ENCODE measurements around the gene MEX3D.

The MEX3D gene

DNA sequence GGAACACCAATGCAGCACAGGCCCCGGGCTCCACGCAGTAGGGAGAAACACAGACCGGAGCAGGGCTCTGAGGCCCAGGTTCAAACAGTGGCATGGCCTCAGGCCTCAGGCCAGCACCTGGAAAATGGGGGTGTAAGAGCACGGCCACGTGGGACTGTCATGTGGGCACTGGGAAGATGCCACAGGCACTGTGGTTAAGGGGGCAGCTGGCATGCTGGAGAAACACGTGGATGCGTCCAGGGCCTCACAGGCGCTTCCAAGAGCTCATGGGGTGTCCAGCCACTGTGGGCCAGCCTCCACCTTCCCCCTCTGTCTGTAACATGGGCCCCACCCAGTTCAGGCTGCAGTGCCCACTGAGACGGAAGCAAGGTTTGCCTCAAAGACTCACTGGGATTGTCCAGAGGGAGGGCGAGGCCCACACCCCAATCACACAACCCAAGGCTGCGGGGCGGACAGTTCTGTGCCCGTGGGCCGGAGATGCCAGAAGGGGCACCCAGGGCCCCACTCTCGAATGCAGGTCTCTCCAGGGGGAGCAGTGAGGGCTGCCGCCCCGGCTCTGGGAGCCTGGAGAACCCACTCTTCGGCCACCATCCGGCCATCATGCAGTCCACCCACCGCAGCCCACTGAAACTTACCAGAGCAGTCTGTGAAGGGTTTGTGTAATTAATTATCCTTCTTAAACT lies 30.8 kb upstream of the MEX3D start:
- no peak for DNase-seq (ENCODE audit: low spot score)

DNA sequence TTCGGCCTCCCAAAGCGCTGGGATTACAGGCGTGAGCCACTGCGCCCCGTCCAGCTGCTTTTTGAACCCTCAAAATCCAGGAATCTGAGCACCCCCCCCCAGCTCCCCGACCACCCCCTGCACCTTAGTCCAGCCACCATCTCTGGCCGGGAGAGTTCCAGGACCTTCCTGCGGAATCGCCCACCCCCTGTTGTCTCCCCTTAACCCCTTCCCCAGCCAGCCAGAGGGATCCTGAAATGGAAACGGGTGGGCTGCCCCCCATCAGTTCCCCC lies 25.3 kb upstream of the MEX3D start:
- DNase-seq (ENCODE audit: low spot score), result no peak

DNA sequence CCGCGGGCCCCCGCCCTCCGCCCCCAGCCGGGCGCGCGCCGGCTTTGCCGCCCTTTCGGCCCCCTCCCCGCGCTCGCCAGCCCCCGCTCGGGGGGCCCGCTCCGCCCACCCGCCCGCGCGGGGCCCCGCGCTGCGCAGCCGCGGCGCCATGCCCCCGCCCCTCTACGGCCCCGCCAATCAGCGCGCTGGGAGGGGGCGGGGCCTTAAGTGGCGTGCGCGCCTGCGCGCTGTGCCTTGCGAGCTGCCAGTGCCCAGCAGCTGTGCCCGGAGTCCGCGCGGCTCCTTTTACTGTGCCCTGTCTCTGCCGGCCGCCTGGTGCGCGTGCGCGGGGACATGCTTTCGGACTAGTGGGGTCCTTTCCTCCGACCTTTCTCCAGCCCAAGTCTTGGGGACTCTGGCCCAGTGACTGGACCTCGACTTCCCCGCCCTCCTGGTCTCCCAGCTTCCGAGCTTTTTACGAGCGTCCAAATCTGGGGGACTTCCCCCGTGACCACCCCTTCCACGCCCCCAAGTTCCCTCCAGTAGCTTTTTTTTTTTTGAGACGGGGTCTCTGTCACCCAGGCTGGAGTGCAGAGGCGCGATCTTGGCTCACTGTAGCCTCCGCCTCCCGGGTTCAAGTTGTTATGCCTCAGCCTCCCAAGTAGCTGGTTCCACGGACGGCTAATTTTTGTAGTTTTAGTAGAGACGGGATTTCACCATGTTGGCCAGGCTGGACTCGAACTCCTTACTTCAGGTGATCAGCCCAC lies 24.8 kb upstream of the MEX3D start, which contains the start of gene MBD3:
TSS of gene MBD3 (minus strand) at position 111 of the 746 bp plus-strand sequence. CDS start 234 bp downstream, outside the sequence.
- peak; percentile 91 for DNase-seq (ENCODE audit: low spot score)

DNA sequence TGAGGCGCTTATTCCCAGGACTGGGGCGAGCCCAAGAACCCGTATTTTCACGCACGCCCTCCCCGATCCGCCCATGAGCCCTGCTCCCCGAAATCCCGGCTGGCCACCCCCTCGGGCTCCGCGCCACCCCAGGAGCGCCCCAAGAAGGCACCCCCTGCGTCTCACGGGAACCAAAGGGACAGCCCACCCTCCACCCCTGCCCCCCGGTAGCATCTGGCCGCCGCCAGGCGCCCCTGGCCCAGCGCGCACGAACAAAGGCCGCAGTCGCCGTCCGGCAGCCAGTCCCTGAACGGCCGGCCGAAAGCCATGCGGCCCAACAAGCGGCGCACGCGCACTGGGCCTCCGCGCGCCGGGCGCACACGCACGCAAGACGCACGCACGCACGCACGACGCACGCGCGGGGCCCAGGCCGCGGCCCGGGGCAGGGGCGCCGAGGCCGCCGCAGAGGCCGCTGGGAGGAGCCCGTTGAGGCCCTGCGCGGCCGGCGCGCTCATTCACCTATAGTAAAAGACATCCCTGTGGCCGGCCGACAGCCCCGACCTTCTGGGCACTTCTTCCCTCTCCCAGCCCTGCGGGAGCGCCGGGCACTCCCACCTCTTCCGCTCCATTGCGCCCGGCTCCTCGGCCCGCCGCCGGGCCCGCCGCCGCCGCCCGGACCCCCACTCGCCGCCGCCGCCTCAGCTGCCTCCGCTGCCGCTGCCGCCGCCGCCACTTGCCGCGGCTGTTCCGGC lies 24.1 kb upstream of the MEX3D start:
- DNase-seq (ENCODE audit: low spot score), result peak; percentile 86

DNA sequence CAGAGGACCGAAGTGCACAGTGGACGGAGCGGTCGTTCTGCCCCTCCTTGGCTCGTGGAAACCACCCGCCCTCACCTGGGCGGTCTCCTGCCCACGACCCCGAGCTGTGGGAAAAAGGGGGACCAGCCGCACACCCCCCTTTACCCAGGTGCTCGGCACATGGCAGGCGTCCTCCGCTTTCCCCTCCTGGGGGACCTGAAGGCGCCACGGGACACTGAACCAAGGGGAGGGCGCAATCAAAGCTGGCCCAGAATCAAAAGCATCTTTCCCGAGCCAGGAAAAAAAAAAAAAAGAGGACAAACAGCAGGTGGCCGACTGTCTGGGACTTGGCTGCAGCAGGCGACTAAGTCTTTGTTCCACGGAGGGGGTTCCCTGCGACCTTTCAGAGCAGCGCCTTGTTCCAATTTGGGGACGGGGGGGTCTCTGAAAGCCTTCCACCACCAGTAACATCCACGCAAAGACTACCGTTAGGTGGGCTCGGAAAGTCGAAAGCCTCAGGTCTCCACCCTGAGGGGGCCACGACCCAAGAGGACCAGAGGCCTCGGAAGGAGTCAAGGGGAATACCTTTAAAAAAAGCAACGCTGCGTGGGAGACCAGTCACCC lies 23.4 kb upstream of the MEX3D start:
- DNase-seq (ENCODE audit: low spot score), result no peak

DNA sequence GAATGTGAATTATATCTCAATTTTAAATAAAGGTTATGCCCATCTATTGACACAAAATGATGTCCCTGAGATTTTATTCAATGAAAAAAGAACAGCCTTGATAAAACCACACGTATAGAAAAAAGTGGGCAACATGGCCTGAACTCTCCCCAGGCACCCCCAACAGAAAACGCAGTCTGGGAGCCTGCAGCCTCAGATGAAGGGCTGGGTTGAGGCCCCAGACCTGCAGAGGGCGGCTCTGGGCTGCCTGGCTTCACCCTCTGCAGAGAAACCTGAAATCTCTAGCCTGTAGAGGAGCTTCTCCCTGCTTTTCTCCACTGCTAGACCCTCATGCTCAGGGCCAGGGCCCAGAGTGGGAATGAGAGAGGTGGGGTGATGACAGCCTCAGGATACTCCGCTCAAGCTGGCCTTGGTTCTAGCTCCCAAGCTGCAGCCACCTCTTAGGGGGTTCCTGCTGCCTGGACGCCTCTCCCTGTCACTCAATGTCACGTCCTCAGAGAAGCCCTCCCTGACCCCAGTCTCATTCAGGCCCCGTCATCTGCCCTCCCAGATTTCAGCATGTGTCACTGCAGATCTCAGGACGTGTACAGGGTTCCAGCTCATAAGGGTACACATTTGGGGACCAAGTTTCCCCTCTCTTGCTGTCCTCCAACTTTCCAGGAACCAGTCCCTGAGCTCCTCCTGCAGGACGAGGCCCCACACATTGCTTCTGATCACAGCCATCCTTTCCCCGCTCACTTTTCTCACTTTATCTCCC lies 22.7 kb upstream of the MEX3D start:
- peak; percentile 65 for DNase-seq (ENCODE audit: low spot score)

DNA sequence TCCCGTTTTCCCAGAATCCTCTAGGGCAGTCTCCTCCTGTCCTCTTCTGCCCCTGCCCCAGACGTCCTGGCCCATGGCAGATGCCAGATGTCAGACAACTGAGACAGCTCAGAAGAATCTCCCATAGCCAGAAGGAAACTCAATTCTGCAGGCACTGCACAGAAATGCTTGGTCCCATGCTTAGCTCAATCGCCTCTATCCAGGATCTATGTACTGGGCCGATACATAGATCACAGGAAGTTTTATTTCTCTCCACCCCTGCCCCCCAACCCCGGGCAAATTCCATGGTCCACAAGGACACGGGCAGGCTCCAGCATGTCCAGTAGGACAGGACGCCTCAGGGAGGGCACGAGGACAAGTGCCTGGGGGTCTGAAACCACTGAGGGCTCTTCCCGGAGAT lies 19.7 kb upstream of the MEX3D start:
- no peak for DNase-seq (ENCODE audit: low spot score)

DNA sequence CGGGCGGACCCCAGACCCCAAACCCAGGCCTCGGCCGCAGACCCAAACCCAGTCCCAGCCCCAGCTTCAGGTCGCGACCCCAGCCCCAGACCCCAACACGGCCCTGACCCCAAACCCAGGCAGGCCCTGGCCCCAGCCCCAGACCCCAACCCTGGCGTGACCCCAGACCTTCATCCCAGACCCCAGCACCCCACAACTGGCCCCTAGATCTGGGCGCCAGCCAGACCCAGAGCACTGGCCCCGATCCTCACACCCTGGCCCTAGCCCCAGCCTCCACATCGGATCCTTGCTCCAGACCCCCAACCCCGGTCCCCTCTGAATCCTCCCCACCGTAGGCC lies 17.1 kb upstream of the MEX3D start:
- DNase-seq (ENCODE audit: low spot score), result no peak

DNA sequence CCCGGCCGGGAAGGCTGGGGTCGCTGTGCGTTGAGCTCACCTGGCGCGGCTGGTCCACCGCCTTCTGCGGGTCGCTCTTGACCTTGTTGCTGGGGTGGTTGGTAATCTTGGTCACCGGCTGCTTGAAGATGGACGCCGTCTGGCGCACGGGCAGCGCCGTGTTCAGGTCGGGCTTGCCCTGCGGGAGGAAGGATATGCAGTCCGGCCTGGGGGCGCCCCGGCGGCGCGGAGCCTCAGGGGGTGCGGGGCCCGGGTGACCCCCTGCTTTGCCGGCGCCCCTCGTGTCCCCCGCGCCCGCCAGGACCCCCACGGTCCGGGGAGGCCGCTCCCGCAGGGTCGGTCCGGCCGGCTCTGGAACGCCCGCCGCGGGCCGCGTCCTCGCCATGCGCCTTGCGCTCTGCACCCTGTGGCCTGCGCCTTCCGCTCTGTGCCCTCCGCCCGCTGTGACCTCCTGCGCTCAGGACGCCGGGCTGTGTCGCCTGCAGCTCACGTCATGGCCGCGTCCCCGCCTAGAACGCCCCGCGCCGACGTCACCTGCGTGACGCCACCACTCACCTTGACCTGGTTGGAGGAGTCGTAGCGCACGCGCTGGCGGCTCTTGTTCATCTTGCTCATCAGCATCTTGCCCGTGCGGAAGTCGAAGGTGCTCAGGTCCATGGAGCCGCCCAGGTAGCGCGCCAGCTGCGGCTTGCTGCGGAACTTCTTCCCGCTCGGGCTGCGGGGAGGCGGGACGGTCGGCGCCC lies 16.5 kb upstream of the MEX3D start:
- no peak for DNase-seq (ENCODE audit: low spot score)

DNA sequence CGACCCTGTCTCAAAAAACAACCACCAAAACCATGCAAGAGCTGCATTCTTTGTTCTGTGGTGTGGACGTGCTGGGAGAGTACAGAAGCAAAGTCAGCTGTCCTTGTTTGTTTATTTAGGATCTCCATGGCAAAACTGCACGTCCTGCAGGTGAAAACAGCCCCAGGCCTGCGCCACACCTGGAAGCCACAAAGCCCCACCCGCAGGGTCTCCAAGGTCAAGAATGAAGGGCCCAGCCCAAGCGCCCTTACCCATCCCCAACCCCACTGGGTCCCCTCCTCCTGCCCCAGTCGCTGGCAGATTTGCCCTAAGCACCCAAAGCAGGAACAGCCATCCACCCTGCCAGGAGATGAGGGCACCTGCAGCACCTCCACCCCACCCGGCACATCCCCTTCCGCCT lies 14.1 kb upstream of the MEX3D start:
- no peak for DNase-seq (ENCODE audit: low spot score)

DNA sequence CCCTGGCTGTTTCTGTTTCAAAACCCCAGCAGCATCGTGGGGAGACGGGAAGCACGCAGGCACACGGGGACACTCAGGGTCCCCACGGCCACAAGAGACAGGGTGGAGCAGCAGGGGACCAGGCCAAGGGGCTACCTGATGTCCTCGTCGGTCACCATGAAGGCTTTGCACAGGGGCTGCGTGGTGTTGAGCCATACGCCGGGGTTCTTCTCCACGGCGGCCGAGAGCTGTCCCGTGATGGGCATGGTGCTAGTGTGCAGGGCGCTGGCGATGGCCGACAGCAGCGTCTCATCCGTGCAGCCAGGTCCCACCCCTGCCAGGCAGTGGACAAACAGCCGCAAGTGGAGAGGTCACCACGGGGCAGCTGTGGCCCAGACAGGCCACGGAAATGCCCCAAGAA lies 12.8 kb upstream of the MEX3D start:
- DNase-seq (ENCODE audit: low spot score), result no peak

DNA sequence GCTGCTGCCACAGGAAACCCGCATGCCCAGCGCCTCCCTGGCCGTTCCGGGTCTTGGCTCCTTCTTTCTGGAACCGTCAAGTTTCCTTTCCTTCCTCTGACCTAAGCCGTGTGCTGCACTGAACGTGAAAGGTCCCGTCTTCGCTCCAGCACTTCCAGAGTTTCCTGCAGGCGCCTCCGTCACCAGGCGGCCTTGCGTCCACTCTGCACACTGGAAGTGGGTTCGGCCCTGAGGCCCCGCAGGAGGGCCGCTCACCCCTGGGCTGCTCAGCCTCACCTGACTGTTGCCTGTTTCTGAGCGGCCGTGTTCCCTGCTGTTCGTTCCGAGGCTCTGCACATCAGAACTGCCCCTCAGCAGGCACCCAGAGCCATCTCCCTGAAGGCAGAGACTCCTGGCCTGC lies 12.3 kb upstream of the MEX3D start:
- no peak for DNase-seq (ENCODE audit: low spot score)

DNA sequence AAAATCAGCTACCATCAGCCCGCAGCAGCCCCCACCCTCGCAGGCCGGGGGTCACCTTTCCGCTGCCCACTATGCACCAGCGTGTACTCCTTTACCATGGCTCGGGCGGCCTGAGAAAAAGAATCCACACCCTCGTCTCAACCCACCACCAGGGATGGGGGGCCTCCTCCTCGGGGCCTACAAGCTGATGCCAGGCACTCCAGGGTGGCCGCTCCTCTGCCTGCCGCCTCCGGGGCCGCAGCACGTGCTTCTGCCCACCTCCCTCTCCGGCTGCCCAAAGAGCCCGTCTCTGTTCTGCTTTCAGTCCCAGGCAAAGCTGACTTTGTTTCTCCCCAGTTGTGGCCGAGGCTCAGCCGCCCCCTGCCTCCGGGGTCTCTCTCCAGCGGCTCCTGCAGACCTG lies 11.1 kb upstream of the MEX3D start:
- DNase-seq (ENCODE audit: low spot score), result no peak

DNA sequence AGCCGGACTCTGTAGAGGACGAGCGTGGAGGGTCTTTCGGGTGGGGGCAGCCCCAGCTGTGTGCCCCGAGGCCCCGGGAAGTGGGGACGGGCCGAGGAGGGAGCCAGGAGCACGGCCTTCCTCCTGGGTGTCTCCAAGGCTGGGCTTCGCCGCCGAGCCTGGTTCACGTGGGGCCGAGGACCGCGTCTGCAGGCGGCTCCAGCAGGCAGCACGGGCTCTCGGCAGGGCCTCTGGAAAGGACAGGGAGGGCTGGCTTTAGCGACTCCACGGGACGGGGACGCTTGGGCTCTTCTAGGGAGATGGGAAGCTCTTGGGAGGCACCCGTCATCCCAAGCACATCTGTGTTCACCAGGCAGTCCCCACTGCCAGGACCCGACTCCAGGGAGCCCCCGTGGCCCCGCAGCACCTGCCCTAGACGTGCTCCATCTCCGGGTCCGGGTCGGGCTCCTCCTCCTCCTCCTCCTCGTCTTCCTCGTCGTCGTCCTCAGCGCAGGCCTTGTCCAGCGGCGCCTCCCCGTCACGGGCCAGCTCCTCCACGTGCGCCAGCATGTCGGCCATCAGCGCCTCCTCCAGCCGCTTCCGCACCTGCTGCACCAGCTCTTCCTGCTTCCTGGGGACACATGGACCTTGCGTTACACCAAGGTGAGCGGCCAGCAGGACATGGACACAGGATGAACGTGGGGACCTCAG lies 9.9 kb upstream of the MEX3D start:
- DNase-seq (ENCODE audit: low spot score), result no peak

DNA sequence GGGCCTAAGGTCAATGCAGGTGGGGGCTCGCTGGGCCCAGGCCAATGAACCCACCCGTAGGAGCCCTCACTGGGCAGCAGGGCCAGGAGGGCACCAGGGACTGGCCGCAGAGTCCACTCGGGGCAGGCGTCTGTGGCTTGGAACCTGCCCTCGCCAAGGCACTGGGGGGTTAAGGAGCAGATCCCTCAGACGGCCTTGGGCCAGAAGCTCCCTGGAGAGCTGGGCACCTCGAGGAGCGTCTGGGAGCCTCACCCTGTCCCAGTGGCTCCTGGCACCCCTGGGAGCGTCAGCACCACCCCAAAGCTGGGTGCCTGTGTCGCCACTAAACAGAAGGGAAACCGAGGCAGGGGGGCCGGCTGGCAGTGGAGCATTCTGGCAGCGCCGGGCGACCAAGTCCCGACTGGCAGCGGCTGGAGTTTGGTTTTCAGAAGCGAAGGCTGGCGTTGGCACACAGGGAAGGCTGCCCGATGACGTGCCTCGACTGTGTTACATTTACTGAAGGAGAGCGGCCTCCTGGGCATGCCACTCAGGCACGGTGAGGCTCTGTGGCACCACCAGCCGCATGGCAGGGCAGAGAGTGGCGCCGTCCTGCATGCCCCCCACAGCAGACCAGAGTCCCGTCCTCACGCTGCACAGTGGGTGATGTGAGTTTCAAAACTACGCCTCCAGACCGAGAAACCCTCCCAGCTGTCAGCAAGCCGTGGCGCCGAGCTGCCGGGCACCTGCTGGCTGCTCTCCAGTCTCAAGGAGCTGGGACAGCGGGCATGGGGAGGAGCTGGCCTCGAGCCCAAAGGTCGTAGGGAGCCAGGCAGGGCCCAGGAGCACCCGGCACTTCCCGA lies 9.2 kb upstream of the MEX3D start:
- DNase-seq (ENCODE audit: low spot score), result no peak

DNA sequence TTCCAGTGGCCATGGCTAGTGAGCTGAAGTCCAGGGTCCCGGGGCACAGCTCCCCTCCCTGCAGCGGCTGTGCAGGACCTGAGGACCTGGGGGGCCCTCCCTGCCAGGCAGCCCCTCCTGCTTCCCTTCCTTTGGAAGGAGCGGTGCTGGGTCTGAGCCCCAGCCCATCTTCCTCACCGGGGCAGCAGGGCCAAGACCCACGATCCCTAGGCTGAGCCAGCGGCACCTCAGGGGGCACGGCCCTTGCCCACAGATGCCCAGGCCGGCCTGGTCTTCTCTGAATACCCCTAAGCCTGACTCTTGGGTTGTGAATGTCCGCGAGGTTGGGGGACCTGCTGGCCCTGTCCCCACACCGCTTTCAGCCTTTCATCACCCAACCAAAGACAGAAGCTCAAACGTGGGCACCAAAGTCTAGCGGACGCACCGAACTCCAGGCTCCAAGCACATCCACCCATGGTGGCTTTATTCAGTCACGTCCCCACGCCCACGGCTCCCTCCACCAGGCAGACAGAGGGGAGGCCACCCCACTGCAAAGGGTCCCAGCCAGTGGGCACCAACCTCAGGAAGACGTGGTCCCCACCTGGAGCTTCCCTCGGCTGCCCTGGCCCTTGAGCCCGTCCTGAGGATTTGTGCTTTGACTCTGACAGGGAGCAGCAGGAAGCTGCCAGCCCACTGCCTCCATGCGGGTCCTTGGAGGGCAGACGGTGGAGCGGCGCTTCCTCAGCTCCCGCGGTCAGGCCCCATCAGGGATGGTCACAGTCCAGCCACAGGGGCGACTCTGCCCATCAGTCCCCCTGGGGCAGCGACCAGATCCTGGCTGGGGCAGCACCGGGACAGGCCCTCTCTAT lies 8.3 kb upstream of the MEX3D start:
- DNase-seq (ENCODE audit: low spot score), result no peak

DNA sequence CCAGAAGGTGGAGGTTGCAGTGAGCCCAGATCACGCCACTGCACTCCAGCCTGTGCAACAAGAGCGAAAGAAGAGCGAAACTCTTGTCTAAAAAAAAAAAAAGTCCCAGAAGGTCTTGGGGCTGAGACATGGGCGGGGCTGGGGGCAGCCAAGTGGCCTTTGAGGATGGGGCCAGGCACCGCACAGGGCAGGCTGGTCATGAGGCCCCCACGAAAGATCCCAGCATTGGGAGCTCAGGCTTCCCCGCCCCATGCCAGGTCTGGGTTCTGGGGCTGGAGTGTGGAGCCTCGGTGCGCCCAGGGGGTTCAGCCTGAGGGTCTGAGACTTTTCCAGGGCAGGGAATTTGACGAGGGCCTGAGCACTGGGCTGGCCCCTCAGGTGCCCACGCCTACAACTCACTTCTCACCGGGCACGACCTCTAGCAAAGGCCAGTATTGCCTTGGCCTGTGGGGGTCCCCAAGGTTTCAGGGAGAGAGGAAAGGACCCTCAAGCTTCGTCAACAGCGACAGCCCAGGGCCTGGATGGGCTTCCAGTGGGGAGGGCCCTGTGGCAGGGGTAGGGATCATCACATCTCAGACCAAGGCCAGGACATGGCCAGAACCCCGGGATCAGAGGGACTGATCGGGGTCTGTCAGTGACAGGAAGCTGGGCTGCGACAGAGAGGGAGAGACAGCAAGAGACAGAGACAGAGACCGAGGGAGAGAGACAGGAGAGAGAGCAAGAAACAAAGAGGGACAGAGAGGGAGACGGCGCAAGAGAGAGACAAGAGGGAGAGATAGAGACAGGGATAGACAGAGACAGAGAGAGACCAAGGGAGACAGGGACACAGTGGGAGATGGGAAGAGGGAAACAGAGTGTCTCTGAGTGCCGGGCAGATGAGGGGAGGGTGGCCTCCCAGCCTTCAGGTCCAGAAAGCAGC lies 7.5 kb upstream of the MEX3D start:
- DNase-seq (ENCODE audit: low spot score), result no peak
